ENCODE results near the gene CLDN11. TPM values are rescaled to one million over a fixed set of nuclear protein-coding genes. Genes with fewer than 3 reads are reported as not detected.

The CLDN11 gene
- total RNA-seq, 1 experiment from 2014 or later, result 8.7 TPM

DNA sequence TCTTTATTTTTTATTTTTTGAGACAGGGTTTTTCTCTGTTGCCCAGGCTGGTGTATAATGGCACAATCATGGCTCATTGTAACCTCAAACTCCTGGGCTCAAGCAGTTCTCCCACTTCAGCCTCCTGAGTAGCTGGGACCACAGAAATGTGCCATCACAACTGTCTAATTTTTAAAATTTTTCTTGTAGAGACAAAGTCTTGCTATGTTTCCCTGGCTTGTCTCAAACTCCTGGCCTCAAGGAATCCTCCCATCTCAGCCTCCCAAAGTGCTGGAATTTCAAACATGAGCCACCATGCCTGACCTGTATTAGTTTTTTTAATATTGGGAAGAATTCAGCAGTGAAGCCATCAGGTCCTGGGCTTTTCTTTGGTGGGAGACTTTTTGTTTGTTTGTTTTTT is 13.6 kb upstream of the CLDN11 start:
- no peaks in the 10 kb centered on the region for H3K27me3 Mint-ChIP-seq (ENCODE audit: unreplicated experiment)
- DNase-seq, result no peak
- BruUV-seq (replicated peaks), result no TSS peak
- no peak overlapping the region for H3K27ac Mint-ChIP-seq (ENCODE audit: unreplicated experiment)
- no peaks in the 10 kb centered on the region for H3K9me3 Mint-ChIP-seq (ENCODE audit: low read depth, unreplicated experiment)
- TF ChIP-seq, protein P1, sequence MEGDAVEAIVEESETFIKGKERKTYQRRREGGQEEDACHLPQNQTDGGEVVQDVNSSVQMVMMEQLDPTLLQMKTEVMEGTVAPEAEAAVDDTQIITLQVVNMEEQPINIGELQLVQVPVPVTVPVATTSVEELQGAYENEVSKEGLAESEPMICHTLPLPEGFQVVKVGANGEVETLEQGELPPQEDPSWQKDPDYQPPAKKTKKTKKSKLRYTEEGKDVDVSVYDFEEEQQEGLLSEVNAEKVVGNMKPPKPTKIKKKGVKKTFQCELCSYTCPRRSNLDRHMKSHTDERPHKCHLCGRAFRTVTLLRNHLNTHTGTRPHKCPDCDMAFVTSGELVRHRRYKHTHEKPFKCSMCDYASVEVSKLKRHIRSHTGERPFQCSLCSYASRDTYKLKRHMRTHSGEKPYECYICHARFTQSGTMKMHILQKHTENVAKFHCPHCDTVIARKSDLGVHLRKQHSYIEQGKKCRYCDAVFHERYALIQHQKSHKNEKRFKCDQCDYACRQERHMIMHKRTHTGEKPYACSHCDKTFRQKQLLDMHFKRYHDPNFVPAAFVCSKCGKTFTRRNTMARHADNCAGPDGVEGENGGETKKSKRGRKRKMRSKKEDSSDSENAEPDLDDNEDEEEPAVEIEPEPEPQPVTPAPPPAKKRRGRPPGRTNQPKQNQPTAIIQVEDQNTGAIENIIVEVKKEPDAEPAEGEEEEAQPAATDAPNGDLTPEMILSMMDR (IDR thresholded peaks at IDR 0.05; ENCODE audit: unreplicated experiment), result no peak
- intact Hi-C loops (cut with micrococcal nuclease; ENCODE audit: unreplicated experiment), result no loop called here
- H3K36me3 Mint-ChIP-seq (ENCODE audit: insufficient read depth, unreplicated experiment), result no peaks in the 10 kb centered on the region
- CTCF ChIA-PET, result no interaction called here
- peaks cover 10% of the 10 kb centered on the region for H3K4me1 Mint-ChIP-seq (ENCODE audit: low read depth, unreplicated experiment)
- no peak overlapping the region for H3K4me3 Mint-ChIP-seq (ENCODE audit: low read depth, unreplicated experiment)

DNA sequence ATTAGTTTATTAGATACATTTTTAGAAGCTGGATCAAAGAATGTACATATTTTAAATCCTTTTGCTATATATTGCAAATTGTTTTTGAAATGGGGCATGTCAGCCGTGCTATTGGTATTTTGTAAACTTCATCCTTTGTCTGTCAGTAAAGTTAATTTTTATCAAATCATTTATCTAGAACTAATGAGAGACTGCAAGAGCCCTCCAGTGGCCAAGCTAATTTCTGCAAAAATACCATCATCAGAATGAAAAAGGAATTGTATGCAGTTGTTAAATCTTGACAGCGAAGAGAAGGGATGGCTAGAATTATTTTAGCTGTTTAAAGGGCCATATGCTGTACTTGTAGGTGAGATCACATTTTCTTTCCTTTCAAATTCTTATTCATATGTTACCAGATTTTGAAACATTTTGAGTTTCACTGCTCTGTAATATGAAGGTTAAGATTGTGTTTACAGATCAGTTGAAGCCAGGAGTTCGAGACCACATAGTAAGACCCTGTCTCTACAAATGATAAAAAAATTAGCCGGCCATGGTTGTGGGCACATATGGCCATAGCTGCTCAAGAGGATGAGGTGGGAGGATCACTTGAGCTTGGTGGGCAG is 8.1 kb upstream of the CLDN11 start:
- no TSS peak for BruUV-seq (replicated peaks)
- Mint-ChIP-seq H3K27ac (ENCODE audit: unreplicated experiment) (no peak overlapping the region), H3K9me3 (ENCODE audit: low read depth, unreplicated experiment) (no peaks in the 10 kb centered on the region), H3K4me1 (ENCODE audit: low read depth, unreplicated experiment) (no peaks in the 10 kb centered on the region), H3K36me3 (ENCODE audit: insufficient read depth, unreplicated experiment) (no peaks in the 10 kb centered on the region), H3K4me3 (ENCODE audit: low read depth, unreplicated experiment) (no peak overlapping the region), H3K27me3 (ENCODE audit: unreplicated experiment) (no peaks in the 10 kb centered on the region)
- intact Hi-C loops (cut with micrococcal nuclease; ENCODE audit: unreplicated experiment), result loop anchor here (1.0 to 10.0 kb wide), 4 partner anchors 100 to 646 kb away; partner anchors contain the start of genes ACTRT3 and TERC
- TF ChIP-seq, protein P1 (IDR thresholded peaks at IDR 0.05; ENCODE audit: unreplicated experiment), result peak; percentile 80
- peak; percentile 41 for DNase-seq
- CTCF ChIA-PET, result interaction anchor here (0.6 to 10.5 kb wide), 6 partner anchors 25 to 438 kb away, joined by 3 to 168 read pairs (median 6); no protein-coding TSS in a partner anchor

DNA sequence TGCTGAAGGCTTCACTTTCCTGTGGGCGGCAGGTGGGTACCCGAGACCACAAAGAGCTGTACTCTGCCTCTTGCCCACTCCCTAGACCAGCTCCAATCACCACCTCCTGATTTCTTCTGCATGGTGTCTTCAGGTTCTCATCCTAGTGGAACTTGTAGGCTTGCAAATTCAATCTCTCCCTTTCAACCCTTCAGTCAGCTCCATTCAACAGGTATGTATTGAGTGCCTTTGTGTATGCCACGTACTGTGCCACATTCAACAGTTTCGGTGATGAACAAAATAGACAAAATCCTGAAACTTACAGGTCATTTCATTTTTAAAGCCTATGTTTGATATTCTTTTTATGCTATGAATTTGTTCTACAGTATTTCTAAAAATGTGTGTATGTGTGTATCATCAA is 5.4 kb upstream of the CLDN11 start:
- CTCF ChIA-PET, result interaction anchor here (0.6 to 10.5 kb wide), 11 partner anchors 73 to 435 kb away, joined by 3 to 168 read pairs (median 4); no protein-coding TSS in a partner anchor
- H3K27ac Mint-ChIP-seq (ENCODE audit: unreplicated experiment), result no peak overlapping the region
- intact Hi-C loops (cut with micrococcal nuclease; ENCODE audit: unreplicated experiment), result loop anchor here (5.0 to 10.0 kb wide), 2 partner anchors 144 to 648 kb away; partner anchors contain the start of genes ACTRT3 and TERC

DNA sequence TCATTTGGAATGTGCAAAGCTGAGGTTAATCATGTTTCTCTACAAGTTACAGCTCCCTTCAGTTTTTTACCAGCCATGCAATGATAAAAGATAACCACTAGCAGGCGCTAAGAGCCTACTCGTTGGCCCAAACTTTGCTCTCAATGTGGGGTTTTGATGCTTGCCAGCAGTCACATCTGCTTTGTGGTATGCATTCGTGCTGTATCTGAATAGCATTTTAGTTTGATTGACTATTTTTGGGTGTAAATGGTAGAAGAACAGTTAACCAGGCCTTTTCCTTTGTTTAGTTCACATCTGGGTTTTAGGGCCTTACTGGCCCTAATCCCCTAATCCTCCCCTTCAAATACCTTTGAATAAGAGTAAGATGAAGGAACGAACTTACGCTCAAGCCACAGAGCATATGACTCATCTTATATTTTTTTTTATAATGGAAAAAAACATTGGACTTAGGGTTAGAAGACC is 4.4 kb upstream of the CLDN11 start:
- peaks cover 11% of the 10 kb centered on the region for H3K36me3 Mint-ChIP-seq (ENCODE audit: insufficient read depth, unreplicated experiment)
- peaks cover 8% of the 10 kb centered on the region for H3K4me1 Mint-ChIP-seq (ENCODE audit: low read depth, unreplicated experiment)
- no peak overlapping the region for H3K27ac Mint-ChIP-seq (ENCODE audit: unreplicated experiment)
- H3K9me3 Mint-ChIP-seq (ENCODE audit: low read depth, unreplicated experiment), result no peaks in the 10 kb centered on the region
- H3K4me3 Mint-ChIP-seq (ENCODE audit: low read depth, unreplicated experiment), result no peak overlapping the region
- DNase-seq, result peak; percentile 55
- TF ChIP-seq, protein P1 (IDR thresholded peaks at IDR 0.05; ENCODE audit: unreplicated experiment), result peak; percentile 97
- intact Hi-C loops (cut with micrococcal nuclease; ENCODE audit: unreplicated experiment), result loop anchor here (1.0 to 10.0 kb wide), 6 partner anchors 85 to 649 kb away; partner anchors contain the start of genes ACTRT3 and TERC
- CTCF ChIA-PET, result interaction anchor here (0.6 to 10.5 kb wide), 27 partner anchors 17 to 586 kb away, joined by 3 to 168 read pairs (median 4); no protein-coding TSS in a partner anchor
- BruUV-seq (replicated peaks), result no TSS peak
- H3K27me3 Mint-ChIP-seq (ENCODE audit: unreplicated experiment), result no peaks in the 10 kb centered on the region

More for the DNA sequence above, 5.4 kb upstream of the CLDN11 start:
- no peak for DNase-seq
- Mint-ChIP-seq H3K27me3 (ENCODE audit: unreplicated experiment) (no peaks in the 10 kb centered on the region), H3K4me3 (ENCODE audit: low read depth, unreplicated experiment) (no peak overlapping the region), H3K36me3 (ENCODE audit: insufficient read depth, unreplicated experiment) (peaks cover 3% of the 10 kb centered on the region), H3K4me1 (ENCODE audit: low read depth, unreplicated experiment) (peaks cover 4% of the 10 kb centered on the region), H3K9me3 (ENCODE audit: low read depth, unreplicated experiment) (no peaks in the 10 kb centered on the region)
- no TSS peak for BruUV-seq (replicated peaks)
- TF ChIP-seq, protein P1 (IDR thresholded peaks at IDR 0.05; ENCODE audit: unreplicated experiment), result no peak

Measured in Calu3 (cell line).